Measurements from ENCODE around the gene NCDN. TPM values are rescaled to one million over a fixed set of nuclear protein-coding genes. Genes with fewer than 3 reads are reported as not detected.

Gene NCDN
- total RNA-seq, 2 experiments from 2014 or later, result 21.6 to 21.7 TPM

DNA sequence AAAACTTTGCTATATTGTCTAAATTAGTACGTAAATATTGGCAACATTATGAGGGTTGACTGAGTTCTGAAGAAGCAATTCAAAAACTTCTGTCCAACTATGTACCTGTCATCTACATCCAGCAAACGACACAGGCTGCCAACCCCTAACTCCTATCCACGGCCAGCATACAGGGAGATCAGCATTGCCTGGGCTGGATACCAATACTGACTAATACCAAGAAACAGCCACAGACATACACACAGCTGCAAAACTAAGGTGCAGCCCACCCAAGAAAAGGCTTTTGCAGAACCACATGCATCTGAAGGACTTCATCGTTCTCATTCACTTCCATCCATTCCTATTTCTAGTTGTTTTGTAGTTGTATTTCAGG lies 2.4 kb upstream of the NCDN start:
- peak overlapping the region; percentile 97 for H3K4me3 Mint-ChIP-seq
- no peaks in the 10 kb centered on the region for H3K27me3 Mint-ChIP-seq
- CTCF ChIA-PET, result interaction anchor here (1.1 to 9.2 kb wide), 4 partner anchors 104 to 172 kb away, joined by 3 to 138 read pairs (median 4); no protein-coding TSS in a partner anchor
- H3K9me3 Mint-ChIP-seq, result no peaks in the 10 kb centered on the region
- DNase-seq, result no peak
- POLR2A ChIA-PET, result interaction anchor here (2.3 to 2.9 kb wide), 4 partner anchors 16 to 215 kb away, joined by 10 to 21 read pairs (median 14); partner anchors contain the start of gene CLSPN
- intact Hi-C loops (cut with micrococcal nuclease), result loop anchor here (1.0 to 10.0 kb wide), 7 partner anchors 16 to 1920 kb away; partner anchors contain the start of genes PSMB2, SFPQ, ZC3H12A and ZMYM6
- peak overlapping the region; percentile 62 for H3K27ac Mint-ChIP-seq
- peaks cover 16% of the 10 kb centered on the region for H3K36me3 Mint-ChIP-seq
- peaks cover 57% of the 10 kb centered on the region for H3K4me1 Mint-ChIP-seq (ENCODE audit: low read depth)

DNA sequence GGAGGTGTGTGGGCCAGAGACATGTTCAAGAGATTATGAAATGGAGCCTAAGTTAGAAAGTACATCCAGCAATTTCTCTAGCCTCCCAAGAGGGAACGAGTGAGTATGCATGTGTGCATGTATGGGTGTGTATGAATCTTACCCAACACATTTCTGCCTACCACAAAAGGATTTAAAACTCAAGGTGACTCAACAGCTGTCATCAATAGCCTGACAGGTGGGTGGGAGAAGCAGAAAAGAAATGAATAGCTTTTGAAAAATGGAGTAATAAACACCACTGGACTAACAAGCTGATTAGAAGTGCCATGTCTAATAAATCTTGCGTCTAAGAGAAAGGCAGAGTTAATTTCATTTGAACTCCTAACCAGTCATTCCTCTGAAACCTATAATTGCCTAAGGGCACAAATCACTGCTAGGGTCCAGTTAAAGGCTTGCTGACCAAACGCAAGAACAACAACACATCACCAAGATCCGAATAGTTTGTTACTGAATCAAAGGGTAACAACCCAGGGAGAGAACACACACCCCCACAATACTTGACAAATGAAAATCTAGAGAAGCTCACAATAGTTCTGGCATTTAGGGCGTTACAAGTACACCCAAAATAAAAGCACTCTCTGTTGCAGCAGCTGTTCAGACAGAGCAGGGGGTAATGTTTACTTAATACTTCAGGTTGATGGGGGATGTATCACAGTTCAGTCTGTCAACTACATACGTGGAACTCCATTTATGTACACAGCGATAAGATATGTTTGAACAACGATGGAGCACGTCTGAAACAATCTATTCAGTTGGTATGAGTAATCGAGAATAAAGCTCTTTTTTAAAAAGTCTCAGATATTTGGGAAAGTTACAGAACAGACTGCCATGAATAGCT lies 1.8 kb upstream of the NCDN start:
- no peaks in the 10 kb centered on the region for H3K27me3 Mint-ChIP-seq
- peaks cover 57% of the 10 kb centered on the region for H3K4me1 Mint-ChIP-seq (ENCODE audit: low read depth)
- H3K9me3 Mint-ChIP-seq, result no peaks in the 10 kb centered on the region
- DNase-seq, result no peak
- intact Hi-C loops (cut with micrococcal nuclease), result loop anchor here (1.0 to 10.0 kb wide), 7 partner anchors 17 to 1919 kb away; partner anchors contain the start of genes PSMB2, SFPQ, ZC3H12A and ZMYM6
- POLR2A ChIA-PET, result interaction anchor here (0.6 to 2.9 kb wide), 7 partner anchors 15 to 288 kb away, joined by 3 to 21 read pairs (median 10); partner anchors contain the start of gene CLSPN
- CTCF ChIA-PET, result interaction anchor here (0.7 to 9.2 kb wide), 12 partner anchors 9 to 256 kb away, joined by 3 to 138 read pairs (median 6); no protein-coding TSS in a partner anchor
- H3K36me3 Mint-ChIP-seq, result peaks cover 16% of the 10 kb centered on the region
- peak overlapping the region; percentile 97 for H3K4me3 Mint-ChIP-seq
- H3K27ac Mint-ChIP-seq, result peak overlapping the region; percentile 62

DNA sequence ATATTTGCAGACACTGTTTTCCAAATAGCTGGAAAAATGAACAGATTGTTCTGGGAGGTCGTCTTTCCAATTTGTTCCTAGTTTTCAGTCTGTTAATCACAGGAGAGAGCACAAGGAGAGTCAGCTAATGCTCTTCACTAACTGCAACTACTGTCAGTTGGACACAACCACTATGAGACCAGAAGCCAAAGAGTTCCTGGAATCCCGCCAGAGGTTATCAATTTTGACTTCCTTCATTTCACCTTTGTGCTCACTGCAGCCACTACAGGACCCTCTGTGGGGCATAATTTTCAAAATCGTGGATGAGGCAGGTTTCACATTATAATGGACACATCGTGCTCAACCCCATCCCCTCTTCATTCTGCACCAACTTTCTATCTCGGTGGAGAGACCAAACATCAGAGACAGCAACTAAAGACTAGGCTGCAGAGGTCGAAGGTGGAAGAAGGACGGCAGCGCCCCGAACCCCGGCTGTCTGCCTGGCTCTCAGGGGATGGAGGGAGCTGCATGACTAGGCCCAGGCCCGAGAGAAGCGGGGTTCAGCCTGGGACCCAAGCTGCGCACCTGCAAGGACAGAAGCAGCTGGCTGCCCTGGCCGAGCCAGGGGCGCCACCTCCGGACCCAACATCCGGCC lies 998 bp upstream of the NCDN start:
- Mint-ChIP-seq H3K36me3 (peaks cover 15% of the 10 kb centered on the region), H3K4me3 (peak overlapping the region; percentile 97), H3K27me3 (no peaks in the 10 kb centered on the region), H3K9me3 (no peaks in the 10 kb centered on the region), H3K27ac (peak overlapping the region; percentile 62), H3K4me1 (ENCODE audit: low read depth) (peaks cover 60% of the 10 kb centered on the region)
- intact Hi-C loops (cut with micrococcal nuclease), result loop anchor here (5.0 to 10.0 kb wide), 5 partner anchors 86 to 1918 kb away; partner anchors contain the start of genes PSMB2, SFPQ, ZC3H12A and ZMYM6
- POLR2A ChIA-PET, result interaction anchor here (0.9 to 2.9 kb wide), 8 partner anchors 12 to 289 kb away, joined by 3 to 21 read pairs (median 10); partner anchors contain the start of gene CLSPN
- CTCF ChIA-PET, result interaction anchor here (0.8 to 9.2 kb wide), 12 partner anchors 8 to 256 kb away, joined by 3 to 138 read pairs (median 6); no protein-coding TSS in a partner anchor
- no peak for DNase-seq

DNA sequence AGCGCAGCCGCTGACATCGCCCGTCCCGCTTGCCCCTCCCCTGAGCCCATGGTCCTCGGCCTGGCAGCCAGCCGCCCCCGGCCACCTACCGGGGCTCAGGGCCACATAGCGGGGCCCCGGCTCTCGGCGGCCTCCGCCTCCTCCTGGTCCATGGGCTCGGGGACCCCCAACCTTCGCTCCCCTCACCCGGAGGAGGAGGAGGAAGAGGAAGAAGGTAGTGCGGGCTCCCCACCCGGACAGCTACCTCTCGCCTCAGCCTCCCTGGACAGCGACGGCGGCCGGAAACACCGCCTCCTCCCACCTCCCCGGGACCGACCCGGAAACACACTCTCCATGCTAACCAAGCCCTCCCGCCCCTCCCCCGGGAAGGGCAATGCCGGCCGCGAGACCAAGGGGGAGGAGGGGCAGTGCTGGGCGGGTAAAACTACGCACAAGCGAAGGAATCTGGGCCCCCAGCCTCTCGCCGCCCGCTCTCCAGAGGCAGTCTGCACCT lies 435 bp upstream of the NCDN start, which contains the start of gene KIAA0319L:
TSS of gene KIAA0319L (minus strand) at position 286 of the 493 bp plus-strand sequence. CDS start 2,912 bp downstream, outside the sequence.
- peaks cover 58% of the 10 kb centered on the region for H3K4me1 Mint-ChIP-seq (ENCODE audit: low read depth)
- CTCF ChIA-PET, result interaction anchor here (0.6 to 9.2 kb wide), 10 partner anchors 8 to 255 kb away, joined by 3 to 138 read pairs (median 6); no protein-coding TSS in a partner anchor

DNA sequence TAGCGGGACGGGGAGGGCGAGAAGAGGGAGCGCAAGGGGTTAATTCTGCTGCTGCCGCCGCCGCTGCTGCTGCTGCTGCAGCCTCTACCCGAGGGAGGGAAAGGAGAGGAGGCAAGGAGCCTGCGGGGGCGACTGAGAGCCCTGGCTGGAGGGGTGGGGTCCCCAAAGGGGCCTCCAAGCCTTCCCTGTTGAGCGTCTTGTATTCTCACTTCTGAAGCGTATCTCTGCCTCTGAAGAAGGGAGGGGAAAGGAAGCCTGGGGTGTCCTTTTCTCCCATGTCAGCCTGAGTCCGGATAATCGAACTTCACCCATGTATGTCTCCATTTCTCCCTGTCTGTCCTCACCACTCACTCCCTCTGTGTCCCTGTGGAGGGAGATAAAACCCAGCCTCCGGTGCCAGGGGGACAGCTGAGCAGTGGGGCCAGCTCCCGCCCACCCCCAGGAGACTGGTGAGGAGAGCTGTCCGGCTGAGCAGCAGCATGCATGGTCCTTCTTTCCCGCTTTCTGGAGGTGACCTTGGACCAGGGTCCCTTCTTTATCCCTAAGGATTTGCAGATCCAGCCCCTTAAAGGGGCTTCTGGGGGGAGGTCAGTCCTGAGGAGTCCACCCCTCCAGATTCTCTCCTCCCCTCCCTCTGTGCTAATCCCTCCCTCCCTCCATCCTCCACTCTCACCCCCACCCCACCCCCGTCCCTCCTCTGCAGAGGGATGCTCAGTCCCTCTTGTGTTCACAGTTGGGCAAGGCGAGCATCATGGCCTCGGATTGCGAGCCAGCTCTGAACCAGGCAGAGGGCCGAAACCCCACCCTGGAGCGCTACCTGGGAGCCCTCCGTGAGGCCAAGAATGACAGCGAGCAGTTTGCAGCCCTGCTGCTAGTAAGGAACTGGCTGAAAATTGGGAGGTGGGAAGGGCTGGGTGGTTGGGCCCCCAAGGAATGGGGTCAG lies 1.0 kb downstream of the NCDN start:
- H3K27me3 Mint-ChIP-seq, result no peaks in the 10 kb centered on the region
- no peaks in the 10 kb centered on the region for H3K9me3 Mint-ChIP-seq
- peaks cover 55% of the 10 kb centered on the region for H3K4me1 Mint-ChIP-seq (ENCODE audit: low read depth)
- ChIA-PET CTCF (interaction anchor here (1.2 to 9.2 kb wide), 4 partner anchors 10 to 157 kb away, joined by 3 to 138 read pairs (median 6); no protein-coding TSS in a partner anchor), POLR2A (interaction anchor here (1.0 to 1.4 kb wide), 2 partner anchors 19 to 53 kb away, joined by 4 to 5 read pairs; no protein-coding TSS in a partner anchor)
- H3K4me3 Mint-ChIP-seq, result peak overlapping the region; percentile 97
- DNase-seq, result peak; percentile 45
- intact Hi-C loops (cut with micrococcal nuclease), result loop anchor here (5.0 to 10.0 kb wide), 5 partner anchors 84 to 1916 kb away; partner anchors contain the start of genes PSMB2, SFPQ, ZC3H12A and ZMYM6
- no peaks in the 10 kb centered on the region for H3K36me3 Mint-ChIP-seq
- peak overlapping the region; percentile 95 for H3K27ac Mint-ChIP-seq

More for the DNA sequence above, 435 bp upstream of the NCDN start, which contains the start of gene KIAA0319L:
- intact Hi-C loops (cut with micrococcal nuclease), result loop anchor here (5.0 to 10.0 kb wide), 5 partner anchors 85 to 1918 kb away; partner anchors contain the start of genes PSMB2, SFPQ, ZC3H12A and ZMYM6
- peak within 1 kb of the TSS; percentile 97 for H3K4me3 Mint-ChIP-seq
- no peaks in the 10 kb centered on the region for H3K27me3 Mint-ChIP-seq
- H3K36me3 Mint-ChIP-seq, result peaks cover 9% of the 10 kb centered on the region
- H3K27ac Mint-ChIP-seq, result peak within 1 kb of the TSS; percentile 95
- no peaks in the 10 kb centered on the region for H3K9me3 Mint-ChIP-seq
- no peak for DNase-seq
- POLR2A ChIA-PET, result interaction anchor here (0.9 to 2.9 kb wide), 8 partner anchors 12 to 213 kb away, joined by 3 to 21 read pairs (median 10); partner anchors contain the start of gene CLSPN

DNA sequence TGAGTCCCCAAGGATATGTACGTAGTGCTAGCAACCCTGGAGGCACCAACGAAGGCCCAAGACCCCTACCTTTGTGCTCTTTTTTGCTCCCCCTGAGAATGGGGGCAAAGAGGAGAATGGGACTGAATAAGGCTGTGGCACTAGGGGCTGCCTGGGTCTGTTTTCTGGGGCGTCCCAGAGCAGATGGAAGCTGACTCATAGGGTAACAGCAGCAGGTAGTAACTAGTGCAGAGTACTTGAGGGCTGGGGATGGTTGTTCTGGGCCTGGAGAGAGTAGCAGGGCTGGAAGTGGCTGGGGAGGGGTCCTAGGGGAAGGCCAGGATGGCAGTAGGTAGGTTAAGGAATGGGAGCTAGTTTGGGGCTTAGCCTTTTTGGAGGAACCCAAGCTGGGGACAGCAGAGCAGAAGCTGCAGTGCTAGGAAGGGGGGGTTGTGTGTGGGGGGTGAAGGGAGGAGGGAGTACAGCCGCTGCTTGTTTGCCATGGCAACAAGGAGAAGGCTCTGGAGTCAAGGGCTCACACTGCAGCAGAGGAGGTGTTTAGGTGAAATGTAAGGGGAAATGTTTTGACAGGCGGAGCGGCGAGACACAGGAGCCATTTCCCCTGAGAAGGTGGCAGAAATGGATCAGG lies 1.8 kb downstream of the NCDN start:
- POLR2A ChIA-PET, result interaction anchor here (0.6 to 1.4 kb wide), 3 partner anchors 8 to 53 kb away, joined by 4 to 5 read pairs (median 5); no protein-coding TSS in a partner anchor
- Mint-ChIP-seq H3K4me1 (ENCODE audit: low read depth) (peaks cover 54% of the 10 kb centered on the region), H3K27ac (peak overlapping the region; percentile 43), H3K4me3 (no peak overlapping the region), H3K9me3 (no peaks in the 10 kb centered on the region), H3K36me3 (peaks cover 3% of the 10 kb centered on the region), H3K27me3 (no peaks in the 10 kb centered on the region)
- no peak for DNase-seq
- CTCF ChIA-PET, result interaction anchor here (1.2 to 9.2 kb wide), 5 partner anchors 9 to 156 kb away, joined by 3 to 138 read pairs (median 3); no protein-coding TSS in a partner anchor
- intact Hi-C loops (cut with micrococcal nuclease), result loop anchor here (5.0 to 10.0 kb wide), 5 partner anchors 83 to 1915 kb away; partner anchors contain the start of genes PSMB2, SFPQ, ZC3H12A and ZMYM6

DNA sequence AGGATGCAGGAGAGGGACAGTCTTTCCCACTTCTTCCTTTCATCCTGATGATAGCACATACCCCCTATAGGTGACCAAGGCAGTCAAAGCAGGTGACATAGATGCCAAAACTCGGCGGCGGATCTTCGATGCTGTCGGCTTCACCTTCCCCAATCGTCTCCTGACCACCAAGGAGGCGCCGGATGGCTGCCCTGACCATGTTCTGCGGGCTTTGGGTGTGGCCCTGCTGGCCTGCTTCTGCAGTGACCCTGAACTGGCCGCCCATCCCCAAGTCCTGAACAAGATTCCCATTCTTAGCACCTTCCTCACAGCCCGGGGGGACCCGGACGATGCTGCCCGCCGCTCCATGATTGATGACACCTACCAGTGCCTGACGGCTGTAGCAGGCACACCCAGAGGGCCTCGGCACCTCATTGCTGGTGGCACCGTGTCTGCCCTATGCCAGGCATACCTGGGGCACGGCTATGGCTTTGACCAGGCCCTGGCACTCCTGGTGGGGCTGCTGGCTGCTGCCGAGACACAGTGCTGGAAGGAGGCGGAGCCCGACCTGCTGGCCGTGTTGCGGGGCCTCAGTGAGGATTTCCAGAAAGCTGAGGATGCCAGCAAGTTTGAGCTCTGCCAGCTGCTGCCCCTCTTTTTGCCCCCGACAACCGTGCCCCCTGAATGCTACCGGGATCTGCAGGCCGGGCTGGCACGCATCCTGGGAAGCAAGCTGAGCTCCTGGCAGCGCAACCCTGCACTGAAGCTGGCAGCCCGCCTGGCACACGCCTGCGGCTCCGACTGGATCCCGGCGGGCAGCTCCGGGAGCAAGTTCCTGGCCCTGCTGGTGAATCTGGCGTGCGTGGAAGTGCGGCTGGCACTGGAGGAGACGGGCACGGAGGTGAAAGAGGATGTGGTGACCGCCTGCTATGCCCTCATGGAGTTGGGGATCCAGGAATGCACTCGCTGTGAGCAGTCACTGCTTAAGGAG lies 2.9 kb downstream of the NCDN start:
- no peak overlapping the region for H3K27ac Mint-ChIP-seq
- H3K36me3 Mint-ChIP-seq, result peaks cover 6% of the 10 kb centered on the region
- H3K27me3 Mint-ChIP-seq, result no peaks in the 10 kb centered on the region
- CTCF ChIA-PET, result interaction anchor here (1.2 to 9.2 kb wide), 5 partner anchors 8 to 166 kb away, joined by 3 to 138 read pairs (median 4); no protein-coding TSS in a partner anchor
- POLR2A ChIA-PET, result interaction anchor here (1.0 kb wide), 1 partner anchor 17 kb away, joined by 3 read pairs; no protein-coding TSS in a partner anchor
- intact Hi-C loops (cut with micrococcal nuclease), result no loop called here
- no peak for DNase-seq
- peaks cover 45% of the 10 kb centered on the region for H3K4me1 Mint-ChIP-seq (ENCODE audit: low read depth)
- no peaks in the 10 kb centered on the region for H3K9me3 Mint-ChIP-seq
- no peak overlapping the region for H3K4me3 Mint-ChIP-seq

DNA sequence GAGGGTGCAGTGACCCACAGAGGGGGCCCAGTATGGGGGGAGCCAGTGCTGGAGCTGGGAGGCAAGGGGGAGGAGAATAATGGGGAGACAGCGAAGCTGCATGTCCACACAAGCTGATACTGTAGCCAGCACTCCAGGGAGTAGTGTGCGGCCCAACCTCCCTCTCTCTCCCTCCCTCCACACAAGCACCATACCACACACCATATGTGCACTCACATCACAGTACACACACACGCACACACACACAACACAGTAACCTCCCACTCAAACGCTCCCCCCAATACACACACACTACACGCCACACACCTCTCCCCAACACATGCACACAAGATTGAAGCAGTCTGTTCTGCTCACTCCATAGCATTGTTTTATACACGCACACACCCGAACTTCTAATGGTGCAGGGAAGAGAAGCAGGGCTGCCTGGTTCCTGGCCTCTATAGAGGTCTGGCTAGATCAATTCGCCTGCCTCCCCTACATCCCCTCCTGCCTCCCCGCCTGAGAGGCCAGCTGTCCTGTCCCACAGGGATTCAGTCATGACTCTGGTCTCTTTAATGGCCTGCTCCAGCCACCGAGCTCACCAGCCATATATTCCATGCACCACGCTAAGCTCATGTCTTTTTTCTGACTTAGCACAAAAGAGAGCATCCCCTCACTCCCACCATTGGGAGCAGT lies 3.8 kb downstream of the NCDN start:
- Mint-ChIP-seq H3K36me3 (peaks cover 6% of the 10 kb centered on the region), H3K27ac (no peak overlapping the region), H3K4me3 (no peak overlapping the region), H3K27me3 (no peaks in the 10 kb centered on the region), H3K9me3 (no peaks in the 10 kb centered on the region), H3K4me1 (ENCODE audit: low read depth) (peaks cover 36% of the 10 kb centered on the region)
- POLR2A ChIA-PET, result interaction anchor here (0.6 to 1.0 kb wide), 3 partner anchors 16 to 305 kb away, joined by 3 to 4 read pairs (median 3); no protein-coding TSS in a partner anchor
- no peak for DNase-seq
- intact Hi-C loops (cut with micrococcal nuclease), result no loop called here
- CTCF ChIA-PET, result interaction anchor here (1.5 to 9.2 kb wide), 3 partner anchors 56 to 165 kb away, joined by 4 to 138 read pairs (median 6); no protein-coding TSS in a partner anchor
